NCI-H146 (cell line): ENCODE results near the gene KCNJ11.
"Not testable (repeated sequence)": the region's sequence is repeated elsewhere in the genome, so short reads cannot be mapped to it uniquely, and the experiment has no call there.

ENCODE experiments used
- DNase-seq: peaks from one replicate; lab custom pipeline; 2025; lab: John Stamatoyannopoulos, UW

Gene KCNJ11

GRCh38 chr11:17388609-17389210 is at the start of gene KCNJ11:
Gene KCNJ11, minus strand, starts transcription at chr11:17388659. Its CDS starts 568 bp downstream, at chr11:17388091.
- DNase-seq, result peak; percentile 61

DNA sequence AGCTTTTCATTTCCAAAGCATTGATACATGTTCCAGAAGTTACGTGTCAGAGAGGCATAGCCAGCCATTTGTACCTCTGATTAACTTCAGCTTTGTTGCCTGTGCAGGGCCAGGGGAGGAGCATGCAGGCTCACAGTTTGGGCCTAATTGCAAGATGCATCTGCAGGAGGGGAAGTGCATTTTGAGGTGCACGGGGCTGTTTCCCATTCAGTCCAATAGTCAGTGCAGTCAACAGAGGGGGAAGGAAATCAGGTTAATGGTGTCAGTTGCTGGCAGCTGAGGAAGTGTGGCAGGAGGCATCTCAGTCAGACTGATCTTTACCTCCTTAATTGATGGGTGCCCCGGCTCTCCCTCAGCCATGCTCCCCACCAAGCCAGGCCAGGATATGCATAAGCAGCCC is 48.9 kb upstream of the KCNJ11 start:
- no peak for DNase-seq

DNA sequence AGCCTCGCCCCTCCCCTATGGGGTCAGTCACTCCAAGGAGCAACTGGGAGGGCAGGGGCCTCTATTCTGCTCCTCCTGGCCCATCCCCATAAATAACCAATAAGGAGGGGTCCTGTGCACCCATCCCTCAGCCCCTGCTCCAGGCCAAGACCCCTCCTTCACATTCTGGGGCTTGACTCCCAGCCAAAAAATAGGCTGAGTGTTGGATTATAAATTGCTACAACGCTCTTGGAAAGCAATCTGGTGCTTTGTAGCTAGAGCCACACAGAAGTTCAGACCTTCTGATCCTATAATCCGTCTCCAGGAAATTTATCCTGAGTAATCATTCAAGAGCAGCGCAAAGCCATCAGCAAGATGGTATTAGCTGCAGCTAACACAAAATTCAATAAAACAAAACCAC is 45.6 kb upstream of the KCNJ11 start:
- DNase-seq, result no peak

DNA sequence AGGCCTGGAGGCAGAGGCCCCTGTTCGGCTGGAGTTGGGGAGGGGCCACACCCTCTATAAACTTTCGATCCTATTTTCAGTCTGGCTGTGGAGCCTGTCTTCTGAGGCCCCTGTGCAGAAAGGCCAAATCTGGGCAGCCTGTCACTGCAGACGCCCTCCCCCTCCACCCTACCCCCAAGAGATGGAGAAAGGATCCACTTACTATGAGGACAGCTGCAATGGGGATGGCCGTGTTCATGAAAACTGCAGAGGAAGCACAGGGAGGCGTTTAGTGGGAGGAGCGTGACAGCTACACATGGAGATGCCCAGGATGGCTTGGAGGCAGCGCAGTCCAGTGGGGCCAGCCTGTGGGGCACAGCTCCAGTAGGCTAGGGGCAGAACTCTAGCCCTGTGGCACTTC is 43.5 kb upstream of the KCNJ11 start:
- DNase-seq, result no peak

- DNase-seq, result no peak
These were observed 42.7 kb upstream of the KCNJ11 start for GRCh38 chr11:17431139-17431538.

DNA sequence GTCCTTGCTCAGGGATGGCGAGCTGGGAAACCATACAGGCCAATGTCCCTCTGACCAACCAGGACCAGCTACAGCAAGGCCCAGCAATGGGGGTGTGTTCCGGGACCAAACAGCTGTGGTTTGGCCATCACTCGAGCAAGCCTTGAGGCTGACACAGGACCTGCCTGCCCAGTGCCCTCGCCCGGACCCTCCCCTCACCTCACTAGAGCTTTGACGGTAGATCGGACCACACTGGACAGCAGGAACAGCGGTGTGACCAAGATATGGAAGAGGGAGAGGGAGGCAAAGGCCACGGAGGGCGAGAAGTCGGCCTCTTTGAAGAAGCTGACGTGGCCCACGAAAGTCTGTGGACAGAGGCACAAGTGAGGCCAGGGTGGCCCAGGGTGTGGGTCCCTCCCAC is 42.2 kb upstream of the KCNJ11 start:
- DNase-seq, result no peak

DNA sequence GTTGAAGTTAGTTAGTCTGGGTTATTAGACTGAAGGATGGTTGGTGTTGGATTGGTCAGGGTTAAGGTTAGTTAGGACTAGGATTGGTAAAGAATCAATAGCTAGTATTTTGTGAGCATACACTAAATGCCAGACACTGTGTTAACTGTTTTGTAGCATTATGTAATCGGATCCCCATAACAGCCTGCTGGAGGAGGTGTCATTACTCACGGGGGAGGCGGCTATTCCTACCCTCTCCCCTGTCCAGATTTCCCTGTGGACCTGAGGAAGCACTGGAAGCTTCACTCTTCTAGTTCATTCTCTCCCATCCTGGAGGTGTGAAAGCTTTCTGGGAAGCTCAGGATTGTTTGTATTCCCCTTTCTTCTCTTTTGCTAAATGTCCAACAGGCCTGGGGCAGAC is 40.5 kb upstream of the KCNJ11 start:
- no peak for DNase-seq

- DNase-seq, result no peak
These were observed 39.8 kb upstream of the KCNJ11 start for GRCh38 chr11:17428261-17428660.

GRCh38 chr11:17426233-17426632 is 37.8 kb upstream of the KCNJ11 start:
- not testable (repeated sequence) for DNase-seq

GRCh38 chr11:17423533-17424310 is 35.3 kb upstream of the KCNJ11 start:
- DNase-seq, result no peak

GRCh38 chr11:17421781-17422180 is 33.3 kb upstream of the KCNJ11 start:
- no peak for DNase-seq

- no peak for DNase-seq
These were observed 30.1 kb upstream of the KCNJ11 start for GRCh38 chr11:17418444-17419081.

- no peak for DNase-seq
These were observed 28.0 kb upstream of the KCNJ11 start for GRCh38 chr11:17416492-17416891.

GRCh38 chr11:17415523-17416104 is 27.2 kb upstream of the KCNJ11 start:
- no peak for DNase-seq

DNA sequence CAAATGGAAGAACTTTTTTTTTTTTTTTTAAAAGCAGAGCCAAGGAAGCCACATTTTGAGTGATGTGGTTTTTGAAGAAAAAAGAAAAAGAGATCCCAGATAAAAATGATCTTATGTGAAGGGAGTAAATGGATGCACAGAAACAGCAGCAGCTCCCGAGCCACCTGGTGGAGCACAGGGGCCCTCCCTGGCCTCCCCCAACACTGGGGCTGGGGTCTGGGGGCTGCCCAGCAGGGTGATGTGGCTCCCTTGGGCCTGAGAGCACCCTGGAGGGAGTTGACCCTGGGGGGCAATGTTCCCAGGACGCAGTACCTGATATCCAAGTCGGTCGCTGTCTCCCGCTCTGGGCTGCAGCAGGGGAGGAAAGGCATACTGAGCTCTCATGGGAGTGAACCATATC is 26.5 kb upstream of the KCNJ11 start:
- no peak for DNase-seq

GRCh38 chr11:17414317-17414737 is 25.9 kb upstream of the KCNJ11 start:
- DNase-seq, result peak; percentile 90

- peak; percentile 91 for DNase-seq
These were observed 25.2 kb upstream of the KCNJ11 start for GRCh38 chr11:17413414-17414316.

DNA sequence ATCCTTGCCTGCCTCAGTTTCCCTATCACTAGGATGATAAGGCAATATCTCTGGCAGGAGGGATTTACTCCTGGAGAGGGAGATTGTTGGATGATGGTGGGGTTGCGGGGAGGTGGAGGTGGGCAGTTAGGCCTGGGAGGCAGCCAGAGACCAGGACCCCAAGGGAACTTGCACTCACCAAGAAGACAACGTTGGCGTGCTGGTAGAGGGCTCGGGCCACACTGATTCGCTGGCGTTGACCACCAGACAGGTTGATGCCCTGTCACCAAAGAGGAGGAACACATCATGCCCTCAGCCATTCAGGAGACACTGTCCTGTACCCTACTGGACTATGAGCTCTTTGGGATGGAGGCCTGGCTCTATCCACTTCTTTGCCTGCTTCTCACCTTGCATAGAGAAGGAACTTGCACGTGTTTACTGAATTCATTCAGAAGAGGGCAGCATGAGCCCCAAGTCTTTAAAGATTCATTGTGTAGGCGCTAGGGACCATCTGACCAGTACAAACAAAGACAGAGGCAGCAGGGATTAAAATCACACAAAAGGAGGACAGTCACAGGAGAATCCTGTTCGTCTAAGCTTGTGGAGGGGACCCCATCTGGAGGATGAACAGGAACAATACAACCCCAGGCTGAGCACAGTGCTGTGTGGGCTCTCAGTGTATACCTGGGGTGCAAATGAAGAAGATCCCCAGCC is 24.2 kb upstream of the KCNJ11 start:
- DNase-seq, result peak; percentile 83

DNA sequence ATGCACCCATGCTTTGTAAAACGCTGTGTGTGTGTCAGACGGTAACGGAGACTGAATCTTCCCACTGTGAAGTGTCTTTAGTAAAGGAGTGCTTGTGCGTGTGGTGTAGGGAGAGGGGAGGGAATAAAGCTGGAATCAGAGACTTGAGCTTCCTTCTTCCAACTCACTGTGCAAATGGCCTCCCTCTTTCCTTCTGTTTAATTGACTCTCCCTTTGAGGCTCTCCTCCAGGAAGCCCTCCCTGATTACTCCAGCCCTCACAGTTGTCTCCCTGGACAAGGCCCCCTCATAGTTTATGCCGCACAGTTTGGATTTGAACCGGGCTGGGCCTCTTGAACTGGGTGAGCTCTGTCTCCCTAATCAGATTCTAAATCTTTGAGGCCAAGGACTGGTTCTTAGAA is 23.0 kb upstream of the KCNJ11 start:
- DNase-seq, result no peak

DNA sequence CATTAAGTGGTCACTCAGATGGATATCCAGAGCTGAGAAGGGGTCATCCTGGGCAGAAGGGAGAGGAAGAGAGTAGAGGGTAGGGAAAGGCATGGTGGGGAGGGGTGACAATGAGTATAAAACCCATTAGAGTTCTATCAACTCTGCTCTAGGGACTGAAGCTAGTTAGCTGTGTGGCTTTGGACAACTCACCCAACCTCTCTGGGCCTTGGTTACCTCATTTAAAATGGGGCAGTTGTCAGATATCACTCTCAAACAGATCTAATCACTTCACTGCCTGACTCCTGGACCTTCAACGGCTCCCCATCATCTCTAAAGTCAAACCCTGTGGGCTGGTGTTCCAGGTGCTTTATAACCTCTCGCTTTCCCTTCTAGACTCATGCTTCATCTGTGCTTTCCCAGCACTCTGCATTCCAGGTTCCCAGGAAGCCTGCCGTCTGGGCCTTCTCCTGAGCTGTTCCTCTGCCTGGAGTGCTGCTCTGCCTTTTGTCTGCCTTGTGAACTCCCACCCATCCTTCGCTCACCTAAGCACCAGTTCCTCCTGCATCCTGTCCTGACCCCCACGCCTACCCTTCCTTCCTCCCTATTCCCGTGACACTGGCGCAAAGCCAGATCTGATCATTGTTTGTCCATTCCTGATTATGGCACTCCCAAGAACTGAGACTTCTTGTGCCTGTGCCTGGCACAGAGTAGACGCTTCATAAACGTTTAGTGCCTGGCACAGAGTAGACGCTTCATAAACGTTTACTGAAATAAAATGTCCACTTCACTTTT is 22.3 kb upstream of the KCNJ11 start:
- DNase-seq, result no peak
